A549 (cell line): ENCODE data around the gene SLC39A10.

Experiments used
- CEBPB ChIP-seq, 2 experiments: fragments of >200 bp in 1 of 2; sonication (Bioruptor Twin) in 1 of 2; formaldehyde crosslinking in 1 of 2; IDR thresholded peaks; 2 replicates each; pipeline ENCODE4 v1.6.1; 2012 to 2016
- CHD4 ChIP-seq: fragments of 200-600 bp; sonication (generic); IDR thresholded peaks from 2 replicates; pipeline ENCODE4 v1.6.1; 2016; ENCODE audit warnings: antibody characterized with exemption, mild to moderate bottlenecking, borderline replicate concordance
- JUN ChIP-seq, 2 experiments: fragments of >200 bp; sonication (Bioruptor Twin); formaldehyde crosslinking; IDR thresholded peaks; 2 replicates in 1 of 2; 3 replicates in 1 of 2; pipeline ENCODE4 v1.6.1; 2016 to 2017
- JUNB ChIP-seq: fragments of >200 bp; sonication (Bioruptor Twin); formaldehyde crosslinking; IDR thresholded peaks from 2 replicates; pipeline ENCODE4 v1.6.1; 2016
- MYC ChIP-seq: IDR thresholded peaks from 2 replicates; pipeline ENCODE4 v1.6.1; 2012; ENCODE audit warnings: mild to moderate bottlenecking, inconsistent platforms, low read length, improper control_type of control experiment, borderline replicate concordance
- NR3C1 ChIP-seq: fragments of >200 bp; sonication (Bioruptor Twin); formaldehyde crosslinking; IDR thresholded peaks from 3 replicates; pipeline ENCODE4 v1.6.1; 2017
- RAD21 ChIP-seq, 2 experiments: fragments of >200 bp in 1 of 2; sonication (Bioruptor Twin) in 1 of 2; formaldehyde crosslinking in 1 of 2; IDR thresholded peaks in 1 of 2; conservative IDR thresholded peaks in 1 of 2; 2 replicates in 1 of 2; 3 replicates in 1 of 2; pipeline ENCODE4 v1.6.1; 2012 to 2018; ENCODE audit warnings: inconsistent platforms in 1 of 2
- RARB ChIP-seq: fragments of 250-450 bp; sonication (Bioruptor Pico); IDR thresholded peaks from 2 replicates; pipeline ENCODE4 v1.8.0; 2021; ENCODE audit warnings: mild to moderate bottlenecking, moderate library complexity
- RNF2 ChIP-seq: fragments of 200-600 bp; sonication (generic); IDR thresholded peaks from 2 replicates; pipeline ENCODE4 v1.6.1; 2016; ENCODE audit warnings: low read depth, mild to moderate bottlenecking, antibody characterized with exemption, moderate library complexity, borderline replicate concordance
- TF ChIP-seq, protein P1 (sequence below): fragments of >200 bp; sonication (Bioruptor Twin); formaldehyde crosslinking; IDR thresholded peaks from 3 replicates; pipeline ENCODE4 v1.5.1; 2016
- TF ChIP-seq, protein P2 (sequence below): fragments of 150-350 bp; IDR thresholded peaks from 2 replicates; pipeline ENCODE4 v1.6.1; 2014; ENCODE audit warnings: low read depth, mild to moderate bottlenecking, low read length

DNA sequence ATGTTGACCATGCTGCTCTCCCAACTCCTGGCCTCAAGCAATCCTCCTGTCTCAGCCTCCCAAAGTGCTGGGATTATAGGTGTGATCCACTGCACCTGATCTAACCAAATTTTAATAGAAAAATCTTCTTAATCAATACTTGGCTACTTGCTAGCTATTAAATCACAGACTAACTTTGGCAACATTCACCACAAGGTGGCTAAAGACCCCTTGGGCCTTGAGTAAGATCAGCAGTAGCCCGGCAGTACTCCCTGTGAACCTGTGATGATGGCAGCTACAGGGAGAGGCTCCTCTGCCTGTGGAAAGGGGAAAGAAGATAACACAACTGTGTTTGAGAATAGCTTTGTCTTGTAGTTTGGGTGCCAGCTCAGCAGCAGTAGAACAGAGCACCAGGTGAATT lies 102.9 kb downstream of the SLC39A10 start:
- TF ChIP-seq CHD4: no peak
- TF ChIP-seq MYC: no peak
- TF ChIP-seq, protein P1, sequence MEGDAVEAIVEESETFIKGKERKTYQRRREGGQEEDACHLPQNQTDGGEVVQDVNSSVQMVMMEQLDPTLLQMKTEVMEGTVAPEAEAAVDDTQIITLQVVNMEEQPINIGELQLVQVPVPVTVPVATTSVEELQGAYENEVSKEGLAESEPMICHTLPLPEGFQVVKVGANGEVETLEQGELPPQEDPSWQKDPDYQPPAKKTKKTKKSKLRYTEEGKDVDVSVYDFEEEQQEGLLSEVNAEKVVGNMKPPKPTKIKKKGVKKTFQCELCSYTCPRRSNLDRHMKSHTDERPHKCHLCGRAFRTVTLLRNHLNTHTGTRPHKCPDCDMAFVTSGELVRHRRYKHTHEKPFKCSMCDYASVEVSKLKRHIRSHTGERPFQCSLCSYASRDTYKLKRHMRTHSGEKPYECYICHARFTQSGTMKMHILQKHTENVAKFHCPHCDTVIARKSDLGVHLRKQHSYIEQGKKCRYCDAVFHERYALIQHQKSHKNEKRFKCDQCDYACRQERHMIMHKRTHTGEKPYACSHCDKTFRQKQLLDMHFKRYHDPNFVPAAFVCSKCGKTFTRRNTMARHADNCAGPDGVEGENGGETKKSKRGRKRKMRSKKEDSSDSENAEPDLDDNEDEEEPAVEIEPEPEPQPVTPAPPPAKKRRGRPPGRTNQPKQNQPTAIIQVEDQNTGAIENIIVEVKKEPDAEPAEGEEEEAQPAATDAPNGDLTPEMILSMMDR: no peak
- no peak for TF ChIP-seq CEBPB (IDR thresholded peaks at IDR 0.05)
- TF ChIP-seq RARB (CRISPR knock-in tag): no peak
- no peak for TF ChIP-seq JUNB
- no peak for TF ChIP-seq RAD21 (conservative IDR thresholded peaks at IDR 0.05 in 1 of 2, IDR thresholded peaks at IDR 0.05 in 1 of 2)
- TF ChIP-seq JUN (IDR thresholded peaks at IDR 0.05): no peak
- TF ChIP-seq, protein P2, sequence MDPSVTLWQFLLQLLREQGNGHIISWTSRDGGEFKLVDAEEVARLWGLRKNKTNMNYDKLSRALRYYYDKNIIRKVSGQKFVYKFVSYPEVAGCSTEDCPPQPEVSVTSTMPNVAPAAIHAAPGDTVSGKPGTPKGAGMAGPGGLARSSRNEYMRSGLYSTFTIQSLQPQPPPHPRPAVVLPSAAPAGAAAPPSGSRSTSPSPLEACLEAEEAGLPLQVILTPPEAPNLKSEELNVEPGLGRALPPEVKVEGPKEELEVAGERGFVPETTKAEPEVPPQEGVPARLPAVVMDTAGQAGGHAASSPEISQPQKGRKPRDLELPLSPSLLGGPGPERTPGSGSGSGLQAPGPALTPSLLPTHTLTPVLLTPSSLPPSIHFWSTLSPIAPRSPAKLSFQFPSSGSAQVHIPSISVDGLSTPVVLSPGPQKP: no peak
- TF ChIP-seq NR3C1: no peak
- TF ChIP-seq RNF2: no peak
